ENCODE data around the gene GPRC5D.

GRCh38 chr12:12999271-12999958 lies 47.4 kb upstream of the GPRC5D start:
- TF ChIP-seq CTCF (IDR thresholded peaks at IDR 0.05) (no peak), POLR2A (IDR thresholded peaks at IDR 0.05) (no peak)

All from right lobe of liver (tissue), 4 donors.